Measurements from ENCODE around the gene GCN1. TPM values are rescaled to one million over a fixed set of nuclear protein-coding genes. Genes with fewer than 3 reads are reported as not detected.
"Not testable (repeated sequence)": the region's sequence is repeated elsewhere in the genome, so short reads cannot be mapped to it uniquely, and the experiment has no call there.

Gene GCN1
- polyA plus RNA-seq, 1 donor (not counting 4 experiments of a cell fraction or from before 2014, with no cell fraction given): 34.1 TPM

DNA sequence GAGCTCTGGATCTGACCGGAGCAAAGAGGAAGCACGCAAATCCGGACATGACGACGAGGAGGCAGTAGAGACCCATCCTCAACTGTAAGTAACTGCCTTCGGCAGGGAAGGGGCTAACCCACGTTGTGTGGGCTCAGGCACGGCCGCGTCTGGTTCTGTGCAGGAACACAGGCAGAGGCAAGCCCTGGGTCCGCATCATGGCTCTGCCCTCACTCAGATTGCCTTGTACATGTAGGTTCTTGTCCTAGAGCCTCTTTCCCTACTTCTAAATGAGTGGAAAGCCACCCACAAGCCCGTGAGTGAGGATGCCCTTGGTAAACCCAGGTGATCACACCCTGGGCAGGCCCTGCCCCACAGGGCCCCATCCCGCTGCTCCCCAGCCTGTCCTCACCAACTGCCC is 15.3 kb upstream of the GCN1 start:
- DNase-seq (ENCODE audit: low read depth, low spot score): no peak
- Histone ChIP-seq H3K9me1 (ENCODE audit: control insufficient read depth, extremely low read depth, insufficient read depth, low read length) (no peaks in the 10 kb centered on the region), H4K20me1 (ENCODE audit: control insufficient read depth, extremely low read depth, insufficient read depth, low read length) (no peaks in the 10 kb centered on the region), H2AFZ (ENCODE audit: control insufficient read depth, low read length) (no peak overlapping the region), H3K4me1 (ENCODE audit: control insufficient read depth, extremely low read depth, insufficient read depth, low read length) (peaks cover 21% of the 10 kb centered on the region), H3K4me3 (ENCODE audit: control insufficient read depth in 2 of 3, extremely low read depth in 1 of 3, insufficient read depth in 2 of 3, low read depth in 1 of 3, low read length in 3 of 3) (no peak overlapping the region), H3K79me2 (ENCODE audit: control insufficient read depth, insufficient read depth, low read length) (peaks cover 9% of the 10 kb centered on the region), H3K27me3 (ENCODE audit: control insufficient read depth, extremely low read depth, insufficient read depth, low read length) (no peaks in the 10 kb centered on the region), H3K27ac (ENCODE audit: control insufficient read depth, insufficient read depth, low read length) (peak overlapping the region; percentile 51), H3K9me3 (ENCODE audit: control insufficient read depth, low read depth, low read length) (no peaks in the 10 kb centered on the region), H3K36me3 (ENCODE audit: control insufficient read depth in 2 of 2, extremely low read depth in 1 of 2, insufficient read depth in 2 of 2, low read length in 2 of 2) (peaks cover 34 to 41% of the 10 kb centered on the region in 2 experiments), H3K4me2 (ENCODE audit: control insufficient read depth, extremely low read depth, insufficient read depth, low read depth, low read length) (peak overlapping the region; percentile 34), H3K9ac (ENCODE audit: control insufficient read depth, extremely low read depth, insufficient read depth, low read length) (peak overlapping the region; percentile 43)
- dilution Hi-C loops (cut with MboI; ENCODE audit: extremely low pct_ligation_motif_present, low sequenced_read_pairs): no loop called here
- FAIRE-seq: peak; percentile 95
- no peak for TF ChIP-seq EZH2 (IDR thresholded peaks at IDR 0.05; ENCODE audit: low read length)
- TF ChIP-seq, protein P1, sequence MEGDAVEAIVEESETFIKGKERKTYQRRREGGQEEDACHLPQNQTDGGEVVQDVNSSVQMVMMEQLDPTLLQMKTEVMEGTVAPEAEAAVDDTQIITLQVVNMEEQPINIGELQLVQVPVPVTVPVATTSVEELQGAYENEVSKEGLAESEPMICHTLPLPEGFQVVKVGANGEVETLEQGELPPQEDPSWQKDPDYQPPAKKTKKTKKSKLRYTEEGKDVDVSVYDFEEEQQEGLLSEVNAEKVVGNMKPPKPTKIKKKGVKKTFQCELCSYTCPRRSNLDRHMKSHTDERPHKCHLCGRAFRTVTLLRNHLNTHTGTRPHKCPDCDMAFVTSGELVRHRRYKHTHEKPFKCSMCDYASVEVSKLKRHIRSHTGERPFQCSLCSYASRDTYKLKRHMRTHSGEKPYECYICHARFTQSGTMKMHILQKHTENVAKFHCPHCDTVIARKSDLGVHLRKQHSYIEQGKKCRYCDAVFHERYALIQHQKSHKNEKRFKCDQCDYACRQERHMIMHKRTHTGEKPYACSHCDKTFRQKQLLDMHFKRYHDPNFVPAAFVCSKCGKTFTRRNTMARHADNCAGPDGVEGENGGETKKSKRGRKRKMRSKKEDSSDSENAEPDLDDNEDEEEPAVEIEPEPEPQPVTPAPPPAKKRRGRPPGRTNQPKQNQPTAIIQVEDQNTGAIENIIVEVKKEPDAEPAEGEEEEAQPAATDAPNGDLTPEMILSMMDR (optimal IDR thresholded peaks at IDR 0.05 in 1 of 3, IDR thresholded peaks at IDR 0.05 in 1 of 3, conservative IDR thresholded peaks at IDR 0.05 in 1 of 3; ENCODE audit: extremely low read depth in 1 of 3, insufficient read depth in 2 of 3, low read length in 3 of 3): peak in 1 of 3 experiments; percentile 8

DNA sequence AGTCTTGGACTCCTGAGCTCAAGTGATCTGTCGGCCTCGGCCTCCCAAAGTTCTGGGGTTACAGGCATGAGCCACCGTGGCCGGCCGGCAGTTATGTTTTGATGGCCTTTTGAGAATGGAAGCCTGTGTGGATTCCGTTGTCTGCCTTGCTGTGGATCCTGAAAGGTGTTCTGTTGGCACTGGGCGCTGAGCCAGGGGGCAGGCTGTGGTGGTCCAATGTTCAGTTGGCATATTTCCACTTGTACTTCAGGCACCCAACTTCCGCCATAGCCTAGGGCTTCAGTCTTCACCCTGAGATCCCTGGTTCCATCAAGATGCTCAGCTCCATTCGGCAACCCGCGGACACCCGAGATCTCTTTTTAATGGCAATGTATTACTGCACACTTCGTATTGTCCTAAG is 12.7 kb upstream of the GCN1 start:
- no peak overlapping the region for H3K4me2 ChIP-seq (ENCODE audit: control insufficient read depth, extremely low read depth, insufficient read depth, low read depth, low read length)
- no peak overlapping the region for H3K27ac ChIP-seq (ENCODE audit: control insufficient read depth, insufficient read depth, low read length)
- TF ChIP-seq EZH2 (IDR thresholded peaks at IDR 0.05; ENCODE audit: low read length): no peak
- TF ChIP-seq, protein P1 (optimal IDR thresholded peaks at IDR 0.05 in 1 of 3, IDR thresholded peaks at IDR 0.05 in 1 of 3, conservative IDR thresholded peaks at IDR 0.05 in 1 of 3; ENCODE audit: extremely low read depth in 1 of 3, insufficient read depth in 2 of 3, low read length in 3 of 3): no peak
- dilution Hi-C loops (cut with MboI; ENCODE audit: extremely low pct_ligation_motif_present, low sequenced_read_pairs): no loop called here
- H2AFZ ChIP-seq (ENCODE audit: control insufficient read depth, low read length): no peak overlapping the region
- H3K4me3 ChIP-seq (ENCODE audit: control insufficient read depth in 2 of 3, extremely low read depth in 1 of 3, insufficient read depth in 2 of 3, low read depth in 1 of 3, low read length in 3 of 3): no peak overlapping the region
- no peak overlapping the region for H3K9ac ChIP-seq (ENCODE audit: control insufficient read depth, extremely low read depth, insufficient read depth, low read length)
- peaks cover 15 to 20% of the 10 kb centered on the region in 2 experiments for H3K36me3 ChIP-seq (ENCODE audit: control insufficient read depth in 2 of 2, extremely low read depth in 1 of 2, insufficient read depth in 2 of 2, low read length in 2 of 2)
- no peaks in the 10 kb centered on the region for H3K27me3 ChIP-seq (ENCODE audit: control insufficient read depth, extremely low read depth, insufficient read depth, low read length)
- H3K9me1 ChIP-seq (ENCODE audit: control insufficient read depth, extremely low read depth, insufficient read depth, low read length): no peaks in the 10 kb centered on the region
- no peaks in the 10 kb centered on the region for H3K9me3 ChIP-seq (ENCODE audit: control insufficient read depth, low read depth, low read length)
- H3K79me2 ChIP-seq (ENCODE audit: control insufficient read depth, insufficient read depth, low read length): no peaks in the 10 kb centered on the region
- peaks cover 21% of the 10 kb centered on the region for H3K4me1 ChIP-seq (ENCODE audit: control insufficient read depth, extremely low read depth, insufficient read depth, low read length)
- DNase-seq (ENCODE audit: low read depth, low spot score): no peak
- H4K20me1 ChIP-seq (ENCODE audit: control insufficient read depth, extremely low read depth, insufficient read depth, low read length): no peaks in the 10 kb centered on the region
- FAIRE-seq: no peak

DNA sequence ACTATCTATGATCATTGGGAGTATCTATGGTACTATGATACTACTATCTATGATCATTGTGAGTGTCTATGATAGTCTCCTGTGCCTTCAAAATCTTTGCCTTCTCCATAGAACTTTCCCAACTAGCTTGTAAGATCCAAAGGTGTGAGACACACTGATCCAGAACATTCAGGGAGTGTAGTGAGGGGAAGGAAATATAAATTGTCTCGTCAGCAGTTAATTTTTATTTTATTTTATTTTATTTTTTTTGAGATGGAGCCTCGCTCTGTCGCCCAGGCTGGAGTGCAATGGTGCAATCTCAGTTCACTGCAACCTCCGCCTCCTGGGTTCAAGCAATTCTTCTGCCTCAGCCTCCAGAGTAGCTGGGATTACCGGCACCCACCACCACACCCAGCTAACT is 12.3 kb upstream of the GCN1 start:
- H3K27ac ChIP-seq (ENCODE audit: control insufficient read depth, insufficient read depth, low read length); DNase-seq (ENCODE audit: low read depth, low spot score); H3K9ac ChIP-seq (ENCODE audit: control insufficient read depth, extremely low read depth, insufficient read depth, low read length); FAIRE-seq; H4K20me1 ChIP-seq (ENCODE audit: control insufficient read depth, extremely low read depth, insufficient read depth, low read length); H2AFZ ChIP-seq (ENCODE audit: control insufficient read depth, low read length); H3K79me2 ChIP-seq (ENCODE audit: control insufficient read depth, insufficient read depth, low read length); H3K27me3 ChIP-seq (ENCODE audit: control insufficient read depth, extremely low read depth, insufficient read depth, low read length); H3K9me3 ChIP-seq (ENCODE audit: control insufficient read depth, low read depth, low read length); H3K4me3 ChIP-seq (ENCODE audit: control insufficient read depth in 2 of 3, extremely low read depth in 1 of 3, insufficient read depth in 2 of 3, low read depth in 1 of 3, low read length in 3 of 3); H3K9me1 ChIP-seq (ENCODE audit: control insufficient read depth, extremely low read depth, insufficient read depth, low read length); dilution Hi-C loops (cut with MboI; ENCODE audit: extremely low pct_ligation_motif_present, low sequenced_read_pairs); H3K4me2 ChIP-seq (ENCODE audit: control insufficient read depth, extremely low read depth, insufficient read depth, low read depth, low read length): not testable (repeated sequence)
- peaks cover 21% of the 10 kb centered on the region for H3K4me1 ChIP-seq (ENCODE audit: control insufficient read depth, extremely low read depth, insufficient read depth, low read length)
- peaks cover 12 to 18% of the 10 kb centered on the region in 2 experiments for H3K36me3 ChIP-seq (ENCODE audit: control insufficient read depth in 2 of 2, extremely low read depth in 1 of 2, insufficient read depth in 2 of 2, low read length in 2 of 2)
